ENCODE measurements around the gene ZMYND11. TPM values are rescaled to one million over a fixed set of nuclear protein-coding genes. Genes with fewer than 3 reads are reported as not detected.
A peak's percentile ranks its signal among the peaks of the same experiment; 100 is the strongest.

The ZMYND11 gene
- total and polyA plus RNA-seq, 2 of the 8 experiments (the other 6 are each of a cell fraction or from before 2014, with no cell fraction given) = 7.5 to 26.6 TPM

DNA sequence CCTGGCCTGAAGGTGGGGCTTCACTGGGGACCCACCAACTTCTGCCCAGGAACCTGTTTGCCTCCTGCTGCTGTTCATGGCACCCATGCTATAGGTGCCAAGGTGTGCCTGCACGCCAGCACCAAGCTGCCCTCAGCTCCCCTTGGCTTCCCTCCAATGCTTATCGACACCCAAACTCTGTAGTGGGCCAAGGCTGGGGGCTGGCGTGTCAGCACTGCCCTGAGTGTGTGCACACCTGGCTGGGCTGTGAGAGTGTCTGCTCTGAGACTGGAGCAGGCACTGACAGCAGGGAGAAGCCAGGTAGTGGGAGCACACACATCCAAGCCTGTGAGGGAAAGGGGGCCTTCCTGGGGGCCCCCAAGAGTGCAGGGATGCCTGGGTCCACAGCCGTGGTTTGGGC, 43.1 kb upstream of the ZMYND11 start:
- H3K9me3 ChIP-seq (ENCODE audit: insufficient read depth in 2 of 2, low read depth in 1 of 2, low read length in 1 of 2) = peaks cover 22 to 36% of the 10 kb centered on the region in 2 experiments
- H3K4ac ChIP-seq (replicated peaks; ENCODE audit: insufficient read length, low read depth, low read length) = no peak overlapping the region
- H2AFZ ChIP-seq (ENCODE audit: low read length) = no peak overlapping the region
- no peak overlapping the region for H3K56ac ChIP-seq (replicated peaks; ENCODE audit: insufficient read length, low read depth, low read length)
- FAIRE-seq (no peak), DNase-seq (ENCODE audit: low read depth in 1 of 2, low spot score in 2 of 2) (no peak)
- H3K4me2 ChIP-seq (ENCODE audit: insufficient read depth in 1 of 2, low read depth in 2 of 2, low read length in 2 of 2) = no peak overlapping the region
- 0 out of 2 replicates have a peak overlapping the region, but pooled peaks have one; percentile 29 for H2BK15ac ChIP-seq (ENCODE audit: low read length)
- H3K79me1 ChIP-seq (ENCODE audit: low read depth, low read length) = no peaks in the 10 kb centered on the region
- no peak overlapping the region for H4K91ac ChIP-seq (replicated peaks; ENCODE audit: insufficient read length, low read length)
- H3K27me3 ChIP-seq (replicated peaks in 1 of 4; ENCODE audit: control insufficient read depth in 3 of 4, extremely low read depth in 1 of 4, insufficient read depth in 3 of 4, low read length in 3 of 4) = no peaks in the 10 kb centered on the region
- ChIA-PET CTCF (ENCODE audit: partially characterized antibody) (interaction anchor here (0.8 to 1.1 kb wide), 2 partner anchors 11 to 44 kb away, joined by 3 to 4 read pairs; no protein-coding TSS in a partner anchor), POLR2A (ENCODE audit: partially characterized antibody) (no interaction called here)
- no peak overlapping the region for H3K4me3 ChIP-seq (ENCODE audit: extremely low read depth in 1 of 4, insufficient read depth in 2 of 4, low read depth in 3 of 4, low read length in 4 of 4)
- H4K20me1 ChIP-seq (replicated peaks in 1 of 2; ENCODE audit: control insufficient read depth in 1 of 2, insufficient read depth in 2 of 2, low read length in 2 of 2) = no peaks in the 10 kb centered on the region
- H2BK20ac ChIP-seq (ENCODE audit: low read length) = no peak overlapping the region
- H3K23me2 ChIP-seq (ENCODE audit: low read depth, low read length) = no peaks in the 10 kb centered on the region
- no peak overlapping the region for H2BK5ac ChIP-seq (ENCODE audit: low read depth, low read length)
- H3K27ac ChIP-seq (ENCODE audit: low read depth, low read length) = no peak overlapping the region
- H3K9ac ChIP-seq (replicated peaks in 1 of 4; ENCODE audit: extremely low read depth in 1 of 4, low read depth in 3 of 4, low read length in 3 of 4) = no peak overlapping the region
- WGBS, 2 experiments (ENCODE audit: extremely low coverage in 1 of 2, insufficient coverage in 1 of 2, insufficient read length in 1 of 2, insufficient replicate concordance in 2 of 2, low coverage in 1 of 2, low lambda C conversion rate in 2 of 2, missing lambda C conversion rate in 1 of 2) = 89% methylated on average over 3 of the region's 4 CpGs; no CpG with 5 or more reads in 1 of the 2 experiments
- H3K14ac ChIP-seq (ENCODE audit: insufficient read length) = no peak overlapping the region
- H2BK120ac ChIP-seq (replicated peaks; ENCODE audit: low read depth, low read length) = no peak overlapping the region
- H3K4me1 ChIP-seq (replicated peaks in 1 of 4; ENCODE audit: control insufficient read depth in 3 of 4, insufficient read depth in 4 of 4, low read length in 3 of 4) = no peaks in the 10 kb centered on the region; a peak in 1 of 7 replicates
- H3K36me3 ChIP-seq (ENCODE audit: control insufficient read depth in 2 of 4, insufficient read depth in 4 of 4, low read length in 3 of 4) = no peaks in the 10 kb centered on the region
- no peak overlapping the region for H3K23ac ChIP-seq (ENCODE audit: insufficient read length)
- H4K5ac ChIP-seq (ENCODE audit: insufficient read length, low read depth, low read length) = no peak overlapping the region
- no peak overlapping the region for H3K18ac ChIP-seq (ENCODE audit: extremely low read depth, low read length)
- no peaks in the 10 kb centered on the region for H3K79me2 ChIP-seq (ENCODE audit: control insufficient read depth in 1 of 2, insufficient read depth in 2 of 2, low read length in 2 of 2)
- H2AK5ac ChIP-seq (ENCODE audit: low read depth, low read length) = no peak overlapping the region
- H2BK12ac ChIP-seq (ENCODE audit: low read depth, low read length) = no peak overlapping the region
- H4K8ac ChIP-seq (ENCODE audit: extremely low read depth, insufficient read depth, low read length) = no peak overlapping the region
- TF ChIP-seq HDAC6 (IDR thresholded peaks at IDR 0.05; ENCODE audit: low read depth, low read length) (no peak), RBBP5 (IDR thresholded peaks at IDR 0.05; ENCODE audit: borderline replicate concordance, low read depth, low read length) (no peak), SIX5 (IDR thresholded peaks at IDR 0.05; ENCODE audit: low read depth, low read length) (no peak), ASH2L (IDR thresholded peaks at IDR 0.05; ENCODE audit: low read length) (no peak), TBP (IDR thresholded peaks at IDR 0.05; ENCODE audit: low read depth, low read length) (no peak), PHF8 (conservative IDR thresholded peaks at IDR 0.05; ENCODE audit: low read depth, low read length) (no peak), BRCA1 (IDR thresholded peaks at IDR 0.05; ENCODE audit: low read depth, low read length) (no peak), MAFK (IDR thresholded peaks at IDR 0.05; ENCODE audit: low read depth, low read length) (no peak), TAF7 (optimal IDR thresholded peaks at IDR 0.05; ENCODE audit: borderline replicate concordance, low read depth, low read length) (no peak), POU5F1 (IDR thresholded peaks at IDR 0.05; ENCODE audit: low read depth, low read length) (no peak), RNF2 (IDR thresholded peaks at IDR 0.05; ENCODE audit: borderline replicate concordance, low read depth, low read length, missing control alignments, poor library complexity, severe bottlenecking) (no peak), POLR2AphosphoS5 (IDR thresholded peaks at IDR 0.05; ENCODE audit: low read depth, low read length) (no peak), RXRA (IDR thresholded peaks at IDR 0.05; ENCODE audit: insufficient read depth, low read depth, low read length) (no peak)
- TF ChIP-seq, protein P1, sequence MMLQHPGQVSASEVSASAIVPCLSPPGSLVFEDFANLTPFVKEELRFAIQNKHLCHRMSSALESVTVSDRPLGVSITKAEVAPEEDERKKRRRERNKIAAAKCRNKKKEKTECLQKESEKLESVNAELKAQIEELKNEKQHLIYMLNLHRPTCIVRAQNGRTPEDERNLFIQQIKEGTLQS (IDR thresholded peaks at IDR 0.05; ENCODE audit: insufficient read depth, low read depth, low read length) = no peak
